Adipocyte (in vitro differentiated cells): Measurements from ENCODE around the gene PCDH15.

Source experiments
- DNase-seq: peaks from one replicate; pipeline ENCODE4 v3.0.0-alpha.2; 2015; ENCODE audit warnings: low read depth
- H3K27me3 ChIP-seq: replicated peaks from 2 replicates; pipeline ENCODE4 v1.7.0; 2013; ENCODE audit warnings: mild to moderate bottlenecking, low read length, moderate library complexity; ENCODE audit not compliant: control insufficient read depth, insufficient read depth
- H3K36me3 ChIP-seq: 2 replicates; pipeline ENCODE4 v1.7.0; 2013; ENCODE audit warnings: low read length, mild to moderate bottlenecking, moderate library complexity; ENCODE audit not compliant: control insufficient read depth, insufficient read depth, severe bottlenecking
- H3K4me1 ChIP-seq: 2 replicates; pipeline ENCODE4 v1.7.0; 2013; ENCODE audit warnings: mild to moderate bottlenecking, low read length, moderate library complexity; ENCODE audit not compliant: control insufficient read depth, insufficient read depth
- H3K4me3 ChIP-seq: 2 replicates; pipeline ENCODE4 v1.7.0; 2013; ENCODE audit warnings: mild to moderate bottlenecking, low read length, moderate library complexity
- H3K9ac ChIP-seq: 2 replicates; pipeline ENCODE4 v1.7.0; 2013; ENCODE audit warnings: mild to moderate bottlenecking, low read length, moderate library complexity
- H3K9me3 ChIP-seq: 2 replicates; pipeline ENCODE4 v1.7.0; 2013; ENCODE audit warnings: mild to moderate bottlenecking, low read length, moderate library complexity; ENCODE audit not compliant: control insufficient read depth

Gene PCDH15

DNA sequence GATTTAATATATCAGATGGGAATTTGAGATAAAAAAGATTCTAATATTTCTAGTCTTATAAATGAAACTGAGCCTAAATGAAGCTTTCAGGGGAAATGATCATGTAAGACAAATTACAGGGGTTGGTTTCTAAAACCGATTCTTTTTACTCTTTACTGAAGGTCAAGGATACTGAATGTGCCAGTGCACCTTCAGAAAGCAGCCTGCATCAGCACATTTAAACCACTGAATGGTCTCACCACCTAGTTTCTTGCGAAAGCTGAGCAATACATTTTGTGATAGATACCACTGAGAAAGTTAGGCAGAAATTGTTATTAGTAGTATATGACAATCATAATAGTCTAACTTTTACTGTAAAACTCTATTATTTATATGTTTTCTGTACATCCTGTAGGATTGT, 180.7 kb downstream of the PCDH15 start:
- Histone ChIP-seq H3K4me3 (no peak overlapping the region), H3K36me3 (no peaks in the 10 kb centered on the region), H3K4me1 (no peaks in the 10 kb centered on the region), H3K27me3 (no peaks in the 10 kb centered on the region), H3K9ac (no peak overlapping the region), H3K9me3 (no peaks in the 10 kb centered on the region)
- DNase-seq = no peak

DNA sequence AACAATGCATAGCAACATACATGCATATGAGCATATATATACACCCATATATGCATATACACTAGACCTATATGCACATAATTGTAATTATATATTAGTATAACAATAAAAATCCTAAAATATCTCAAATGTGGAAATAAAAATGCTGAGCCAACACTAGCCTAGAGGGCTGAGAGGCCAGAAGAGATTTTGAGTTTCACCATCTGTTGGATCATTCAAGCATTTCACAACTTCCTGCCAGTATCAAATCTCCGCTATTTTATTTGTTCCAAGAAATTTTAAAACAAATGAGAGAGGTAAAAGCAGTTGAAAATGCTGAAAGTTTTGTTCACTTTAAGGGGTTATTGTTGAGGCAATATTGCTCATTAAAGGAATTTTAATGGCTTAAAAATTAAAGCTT, 187.0 kb downstream of the PCDH15 start:
- DNase-seq = no peak
- Histone ChIP-seq H3K36me3 (no peaks in the 10 kb centered on the region), H3K9ac (no peak overlapping the region), H3K27me3 (no peaks in the 10 kb centered on the region), H3K4me1 (peaks cover 10% of the 10 kb centered on the region), H3K9me3 (no peaks in the 10 kb centered on the region), H3K4me3 (no peak overlapping the region)

DNA sequence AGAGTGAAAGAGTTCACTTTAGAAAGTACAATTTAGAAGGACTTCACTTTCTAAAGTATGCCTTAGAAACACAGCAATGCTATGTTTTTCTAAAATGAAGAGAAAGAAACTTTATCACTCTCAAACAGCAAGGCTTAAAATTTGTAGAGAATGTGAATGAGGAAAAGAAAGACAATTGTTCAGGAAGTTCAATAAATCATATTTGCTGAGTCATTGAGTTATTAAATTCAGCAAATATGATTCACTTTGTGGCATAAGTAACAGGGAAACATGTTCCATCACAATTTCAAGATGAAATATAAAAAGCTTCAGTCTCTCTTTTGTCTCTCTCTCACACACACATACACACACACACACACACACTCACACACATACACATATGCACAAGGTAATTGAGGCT, 187.9 kb downstream of the PCDH15 start:
- Histone ChIP-seq H3K9ac (no peak overlapping the region), H3K4me1 (peaks cover 10% of the 10 kb centered on the region), H3K9me3 (no peaks in the 10 kb centered on the region), H3K27me3 (no peaks in the 10 kb centered on the region), H3K4me3 (no peak overlapping the region), H3K36me3 (no peaks in the 10 kb centered on the region)
- no peak for DNase-seq

DNA sequence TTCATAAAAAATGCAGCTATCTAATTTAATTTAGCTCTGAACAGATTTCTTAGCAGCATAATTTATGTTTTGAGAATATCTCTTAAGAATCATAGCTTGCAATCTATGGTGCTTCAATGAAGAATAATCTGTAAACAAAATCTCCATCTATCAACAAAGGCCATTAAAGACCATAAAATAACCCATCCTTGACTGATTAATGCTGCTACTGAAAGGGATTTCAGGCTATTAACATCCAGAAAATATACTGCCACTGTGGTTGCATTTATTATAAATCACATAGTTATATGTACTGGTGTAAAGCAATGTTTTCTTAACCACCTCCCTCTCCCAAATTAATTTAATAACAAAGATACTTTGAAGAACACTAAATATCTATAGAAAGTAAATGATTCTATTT, 191.6 kb downstream of the PCDH15 start:
- H3K9me3 ChIP-seq = no peaks in the 10 kb centered on the region
- H3K4me1 ChIP-seq = peaks cover 8% of the 10 kb centered on the region
- no peaks in the 10 kb centered on the region for H3K27me3 ChIP-seq
- no peaks in the 10 kb centered on the region for H3K36me3 ChIP-seq
- DNase-seq = no peak
- no peak overlapping the region for H3K4me3 ChIP-seq
- H3K9ac ChIP-seq = no peak overlapping the region

DNA sequence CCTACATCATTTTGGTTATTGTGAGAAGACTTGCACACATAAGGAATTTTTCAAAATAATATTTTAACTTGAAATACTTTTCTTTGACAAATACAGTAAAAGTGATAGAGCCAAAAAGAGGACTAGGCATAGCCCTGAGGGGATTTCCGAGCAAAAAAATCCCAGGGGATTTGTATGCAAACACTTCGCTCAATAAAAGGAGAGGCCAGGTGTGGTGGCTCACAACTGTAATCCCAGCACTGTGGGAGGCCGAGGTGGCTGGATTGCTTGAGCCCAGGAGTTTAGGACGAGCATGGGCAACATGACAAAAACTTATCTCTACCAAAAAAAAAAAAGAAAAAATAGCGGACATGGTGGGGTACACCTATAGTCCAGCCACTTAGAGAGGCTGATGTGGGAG, 193.0 kb downstream of the PCDH15 start:
- no peaks in the 10 kb centered on the region for H3K9me3 ChIP-seq
- no peak overlapping the region for H3K9ac ChIP-seq
- H3K4me1 ChIP-seq = no peaks in the 10 kb centered on the region
- no peak for DNase-seq
- H3K27me3 ChIP-seq = no peaks in the 10 kb centered on the region
- H3K36me3 ChIP-seq = no peaks in the 10 kb centered on the region
- no peak overlapping the region for H3K4me3 ChIP-seq

DNA sequence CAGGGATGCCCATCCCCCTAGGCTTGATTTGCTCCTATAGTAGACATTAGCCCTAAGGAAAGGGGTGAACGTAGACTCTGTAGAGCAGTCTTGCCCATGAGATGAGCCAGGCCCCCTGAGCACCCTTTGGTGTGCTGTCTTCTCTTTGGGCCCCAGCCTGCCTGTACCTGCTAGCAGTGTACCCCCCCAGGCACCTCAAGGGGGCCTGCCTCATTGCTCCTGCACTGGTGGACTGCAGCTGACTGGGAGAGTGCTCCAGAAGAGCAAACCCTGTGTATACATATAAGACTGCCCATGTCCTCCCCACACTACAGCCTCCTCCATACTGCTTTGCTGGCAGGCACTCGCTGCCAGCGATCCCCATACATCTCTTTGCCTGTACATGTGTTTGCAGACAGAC, 206.7 kb downstream of the PCDH15 start:
- DNase-seq = no peak
- H3K4me3 ChIP-seq = no peak overlapping the region
- H3K27me3 ChIP-seq = no peaks in the 10 kb centered on the region
- no peak overlapping the region for H3K9ac ChIP-seq
- peaks cover 7% of the 10 kb centered on the region for H3K9me3 ChIP-seq
- no peaks in the 10 kb centered on the region for H3K4me1 ChIP-seq
- H3K36me3 ChIP-seq = no peaks in the 10 kb centered on the region

DNA sequence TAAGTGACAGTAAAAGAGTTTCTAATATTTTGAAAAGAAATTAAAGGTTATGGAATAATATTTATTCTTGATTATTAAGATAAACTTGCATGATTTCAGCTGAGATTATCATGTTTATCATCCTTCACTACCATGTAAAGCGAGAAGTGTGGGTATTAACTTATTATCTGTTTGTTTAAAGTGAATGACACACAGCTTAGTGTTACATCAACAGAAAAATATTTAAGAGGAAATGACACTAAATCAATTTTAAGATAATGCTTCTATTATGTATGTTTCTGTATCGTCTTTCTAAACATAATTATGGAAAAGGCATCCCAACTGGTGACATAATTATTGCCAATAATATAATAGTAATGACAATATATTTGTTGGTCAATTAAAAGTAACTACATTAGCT, 213.1 kb downstream of the PCDH15 start:
- Histone ChIP-seq H3K9ac (no peak overlapping the region), H3K27me3 (no peaks in the 10 kb centered on the region)

DNA sequence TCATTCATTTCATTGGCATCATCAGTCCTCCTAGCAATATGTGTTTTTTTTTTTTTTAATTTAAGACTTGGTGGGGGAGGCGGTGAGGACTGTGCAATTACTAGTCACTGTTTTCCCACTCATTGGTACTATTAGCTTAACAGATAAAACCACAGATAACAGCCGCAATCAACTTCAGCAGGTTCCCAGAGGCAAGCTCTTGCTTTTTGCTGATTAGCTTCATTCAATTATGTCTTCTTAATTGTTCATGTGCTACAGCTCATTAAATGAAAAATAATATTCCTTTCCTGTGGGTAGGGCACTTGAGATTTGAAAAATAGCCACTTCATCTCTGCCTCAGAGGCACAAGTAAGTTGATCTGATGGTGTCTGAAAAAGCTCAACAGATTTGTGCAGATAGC, 215.5 kb downstream of the PCDH15 start:
- H3K27me3 ChIP-seq = no peaks in the 10 kb centered on the region
- no peaks in the 10 kb centered on the region for H3K9me3 ChIP-seq
- H3K4me3 ChIP-seq = no peak overlapping the region
- H3K9ac ChIP-seq = no peak overlapping the region
- DNase-seq = no peak
- H3K36me3 ChIP-seq = no peaks in the 10 kb centered on the region
- H3K4me1 ChIP-seq = no peaks in the 10 kb centered on the region

More for the DNA sequence above, 213.1 kb downstream of the PCDH15 start:
- Histone ChIP-seq H3K36me3 (no peaks in the 10 kb centered on the region), H3K4me1 (no peaks in the 10 kb centered on the region), H3K9me3 (no peaks in the 10 kb centered on the region), H3K4me3 (no peak overlapping the region)
- no peak for DNase-seq

DNA sequence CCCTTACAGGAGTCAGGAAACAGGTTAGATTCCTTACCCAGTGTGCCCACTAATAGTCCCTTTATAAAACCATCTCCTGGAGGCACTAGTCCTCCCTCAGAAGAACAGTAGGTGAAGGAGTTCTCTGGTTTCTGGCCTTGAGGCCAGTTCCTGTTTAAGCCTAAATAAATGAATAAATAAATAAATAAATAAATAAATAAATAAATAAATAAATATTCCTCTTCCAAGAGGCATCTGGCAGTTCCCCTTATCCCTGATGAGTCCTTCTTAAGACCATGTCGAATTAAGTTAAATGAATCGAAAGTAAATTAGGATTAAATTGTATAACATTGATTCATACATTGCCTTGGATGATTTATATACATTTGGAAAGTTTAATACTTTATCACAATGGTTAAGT, 223.3 kb downstream of the PCDH15 start:
- Histone ChIP-seq H3K36me3 (no peaks in the 10 kb centered on the region), H3K4me1 (no peaks in the 10 kb centered on the region), H3K4me3 (no peak overlapping the region), H3K9ac (no peak overlapping the region), H3K27me3 (no peaks in the 10 kb centered on the region), H3K9me3 (no peaks in the 10 kb centered on the region)
- DNase-seq = no peak

DNA sequence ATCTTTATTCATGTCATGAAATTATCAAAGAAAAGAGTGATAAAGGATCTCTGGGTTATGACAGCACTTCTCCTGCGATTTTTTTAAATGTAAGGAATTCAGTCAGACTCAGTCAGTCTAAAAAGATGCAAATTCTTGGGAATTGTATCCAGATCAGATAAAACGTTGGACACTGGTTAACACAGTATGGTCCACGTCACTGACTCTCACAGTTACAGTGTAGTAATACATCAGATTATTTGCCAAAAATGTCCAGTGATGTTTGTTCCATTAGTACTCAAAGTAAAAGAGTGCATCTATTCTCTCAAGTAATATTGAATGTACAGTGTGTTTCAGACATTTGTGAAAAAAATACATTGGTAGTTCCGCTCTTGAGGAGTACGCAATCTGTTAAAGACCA, 224.5 kb downstream of the PCDH15 start:
- no peak for DNase-seq
- H3K4me3 ChIP-seq = no peak overlapping the region
- no peaks in the 10 kb centered on the region for H3K9me3 ChIP-seq
- H3K27me3 ChIP-seq = no peaks in the 10 kb centered on the region
- no peaks in the 10 kb centered on the region for H3K4me1 ChIP-seq
- H3K36me3 ChIP-seq = no peaks in the 10 kb centered on the region
- no peak overlapping the region for H3K9ac ChIP-seq

DNA sequence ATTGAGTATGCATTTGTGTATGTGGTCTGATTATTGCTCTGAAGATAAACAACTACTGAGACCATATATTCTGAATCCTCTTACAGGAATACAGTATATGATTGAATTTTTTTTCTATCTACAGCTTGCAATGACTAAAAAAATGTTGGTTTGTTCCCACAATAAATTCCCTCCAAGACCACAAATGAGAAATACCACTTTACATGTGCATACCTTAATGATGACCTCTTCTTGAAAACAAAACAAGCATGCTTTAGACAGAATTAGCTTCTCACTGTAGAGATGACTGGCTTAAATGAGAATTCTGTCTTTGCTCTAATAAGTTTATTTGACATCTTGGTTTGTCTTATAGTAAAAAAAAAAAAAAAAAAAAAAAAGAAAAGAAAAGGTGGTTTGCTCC, 241.5 kb downstream of the PCDH15 start:
- H3K36me3 ChIP-seq = no peaks in the 10 kb centered on the region

DNA sequence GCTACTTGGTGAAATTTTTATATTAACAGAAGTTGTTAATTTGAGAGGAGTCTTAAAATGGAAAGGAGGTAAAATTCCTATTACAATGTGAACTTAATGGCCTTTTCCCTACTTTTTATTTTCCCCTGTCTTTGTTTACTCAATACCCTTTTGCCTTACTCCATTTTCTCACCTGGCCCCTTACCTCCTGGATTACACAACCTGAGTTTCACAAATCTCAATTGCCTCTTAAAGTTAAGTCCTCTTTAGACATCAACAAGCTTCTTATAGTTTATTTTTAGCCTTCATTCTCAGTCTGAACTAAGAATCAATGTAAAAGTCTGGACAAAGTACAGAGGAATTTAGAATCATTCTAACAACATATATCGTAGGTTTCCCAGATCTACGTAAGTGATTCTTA, 247.0 kb downstream of the PCDH15 start:
- no peaks in the 10 kb centered on the region for H3K36me3 ChIP-seq
- H3K4me1 ChIP-seq = no peaks in the 10 kb centered on the region
- no peaks in the 10 kb centered on the region for H3K27me3 ChIP-seq
- H3K4me3 ChIP-seq = no peak overlapping the region
- DNase-seq = no peak
- H3K9ac ChIP-seq = no peak overlapping the region
- no peaks in the 10 kb centered on the region for H3K9me3 ChIP-seq

More for the DNA sequence above, 241.5 kb downstream of the PCDH15 start:
- no peaks in the 10 kb centered on the region for H3K27me3 ChIP-seq
- H3K9ac ChIP-seq = no peak overlapping the region
- no peaks in the 10 kb centered on the region for H3K4me1 ChIP-seq
- H3K4me3 ChIP-seq = no peak overlapping the region
- no peaks in the 10 kb centered on the region for H3K9me3 ChIP-seq
- DNase-seq = no peak
